HepG2 (cell line): ENCODE measurements around the gene GFPT2. TPM values are rescaled to one million over a fixed set of nuclear protein-coding genes. Genes with fewer than 3 reads are reported as not detected.

Source experiments
- ATAC-seq: fragments of 200-7000 bp; cut with Tn5 transposase; 3 replicates; pipeline ENCODE4 v1.9.1; 2020; ENCODE audit warnings: mild to moderate bottlenecking, moderate library complexity
- BruUV-seq: library from RNA; stranded (reverse); fragments of 400-500 nt; replicated peaks from 2 replicates; lab custom pipeline; 2021; lab: Mats Ljungman, UMichigan
- CTCF ChIA-PET: fragments of 300-600 bp; formaldehyde crosslinking; extraction: SDS; loops from one replicate; lab custom pipeline; 2021; ENCODE audit warnings: low total read pairs, inconsistent platforms, low intra/inter-chr PET ratio; lab: Yijun Ruan, JAX
- POLR2A ChIA-PET: fragments of 350-600 bp; sonication (Branson Sonifier 250); formaldehyde crosslinking; loops from one replicate; lab custom pipeline; 2020; ENCODE audit warnings: antibody characterized with exemption, inconsistent platforms; lab: Yijun Ruan, JAX
- DNase-seq: peaks from one replicate; pipeline ENCODE4 v3.0.0-alpha.2; 2015; ENCODE audit warnings: low spot score
- FAIRE-seq: peaks from 3 replicates; lab custom pipeline; 2011; peaks lifted over from hg19 to GRCh38; lab: Jason Lieb, UNC
- H2AFZ ChIP-seq: one replicate; pipeline ENCODE4 v1.6.1; 2011; ENCODE audit warnings: low read length, inconsistent platforms
- H3K27ac ChIP-seq: fragments of 300-600 bp; 3 replicates; pipeline ENCODE4 v1.8.0; 2011; ENCODE audit warnings: mixed run types, mild to moderate bottlenecking, mixed read lengths, low read length, inconsistent platforms; ENCODE audit not compliant: insufficient read depth; ENCODE audit errors: extremely low read length
- H3K27me3 ChIP-seq, 2 experiments: fragments of 200-600 bp in 1 of 2; 2 replicates in 1 of 2; 3 replicates in 1 of 2; pipeline versions ENCODE4 v1.6.0 to v1.8.0; 2011; ENCODE audit warnings: low read length in 2 of 2, mild to moderate bottlenecking in 2 of 2, moderate library complexity in 2 of 2, inconsistent platforms in 1 of 2; ENCODE audit not compliant: insufficient read depth in 2 of 2, control insufficient read depth in 1 of 2
- H3K36me3 ChIP-seq, 2 experiments: fragments of 200-600 bp in 1 of 2; replicated peaks in 1 of 2; 2 replicates in 1 of 2; 3 replicates in 1 of 2; pipeline versions ENCODE4 v1.5.1 to v1.8.0; 2011; ENCODE audit warnings: low read length in 2 of 2, inconsistent platforms in 1 of 2; ENCODE audit not compliant: insufficient read depth in 2 of 2, control insufficient read depth in 1 of 2
- H3K4me1 ChIP-seq: 2 replicates; pipeline ENCODE4 v1.5.1; 2012; ENCODE audit warnings: low read length, inconsistent platforms; ENCODE audit not compliant: insufficient read depth
- H3K4me2 ChIP-seq: 2 replicates; pipeline ENCODE4 v1.6.0; 2011; ENCODE audit warnings: low read depth, low read length, inconsistent platforms
- H3K4me3 ChIP-seq, 3 experiments: fragments of 200-600 bp in 1 of 3; sonication (generic), shearing (Covaris generic) in 1 of 3; replicated peaks in 1 of 3; 2 replicates each; pipeline ENCODE4 v1.5.1; 2011 to 2016; ENCODE audit warnings: low read length in 3 of 3, inconsistent platforms in 2 of 3, low read depth in 2 of 3, mild to moderate bottlenecking in 2 of 3, control low read depth in 1 of 3, mixed read lengths in 1 of 3; ENCODE audit not compliant: insufficient read depth in 1 of 3
- H3K79me2 ChIP-seq: one replicate; pipeline ENCODE4 v1.6.1; 2011; ENCODE audit warnings: low read length, inconsistent platforms; ENCODE audit not compliant: insufficient read depth
- H3K9ac ChIP-seq: 2 replicates; pipeline ENCODE4 v1.6.0; 2011; ENCODE audit warnings: mild to moderate bottlenecking, low read depth, low read length, inconsistent platforms; ENCODE audit not compliant: insufficient read depth
- H3K9me3 ChIP-seq: 2 replicates; pipeline ENCODE4 v1.5.1; 2012; ENCODE audit warnings: mild to moderate bottlenecking, low read length
- H4K20me1 ChIP-seq: 2 replicates; pipeline ENCODE4 v1.6.0; 2011; ENCODE audit warnings: inconsistent platforms, mild to moderate bottlenecking, low read length, moderate library complexity; ENCODE audit not compliant: insufficient read depth
- ATF1 ChIP-seq: IDR thresholded peaks from 2 replicates; pipeline ENCODE4 v1.6.1; 2016; ENCODE audit warnings: mild to moderate bottlenecking, control low read depth
- ELF4 ChIP-seq: sonication (generic); formaldehyde crosslinking; IDR thresholded peaks from 2 replicates; pipeline ENCODE4 v1.5.0; 2020; ENCODE audit warnings: missing genetic modification reagents, mild to moderate bottlenecking, moderate library complexity, borderline replicate concordance
- GMEB1 ChIP-seq: sonication (generic); formaldehyde crosslinking; IDR thresholded peaks from 2 replicates; pipeline ENCODE4 v1.5.1; 2020; ENCODE audit warnings: missing genetic modification reagents, mild to moderate bottlenecking, borderline replicate concordance
- HOXA3 ChIP-seq: sonication (generic); formaldehyde crosslinking; IDR thresholded peaks from 2 replicates; pipeline ENCODE4 v1.5.0; 2020; ENCODE audit warnings: missing genetic modification reagents
- KLF11 ChIP-seq: IDR thresholded peaks from 2 replicates; pipeline ENCODE4 v1.6.1; 2016; ENCODE audit warnings: missing compliant biosample characterization
- RBFOX2 ChIP-seq: fragments of 200-400 bp; formaldehyde crosslinking; IDR thresholded peaks from 2 replicates; pipeline ENCODE4 v1.6.1; 2017; ENCODE audit warnings: low read depth, mild to moderate bottlenecking, low read length
- RBM39 ChIP-seq: fragments of 200-400 bp; formaldehyde crosslinking; IDR thresholded peaks from one replicate; pipeline ENCODE4 v1.6.1; 2018; ENCODE audit warnings: antibody characterized with exemption, mild to moderate bottlenecking, low read depth, low read length; ENCODE audit not compliant: poor library complexity, severe bottlenecking
- TAF15 ChIP-seq: fragments of 200-400 bp; formaldehyde crosslinking; IDR thresholded peaks from one replicate; pipeline ENCODE4 v1.6.1; 2018; ENCODE audit warnings: mild to moderate bottlenecking, low read depth, low read length; ENCODE audit not compliant: poor library complexity, severe bottlenecking
- THAP9 ChIP-seq: sonication (generic); formaldehyde crosslinking; IDR thresholded peaks from 2 replicates; pipeline ENCODE4; 2020; ENCODE audit warnings: missing genetic modification reagents, mild to moderate bottlenecking, borderline replicate concordance
- ZC3H4 ChIP-seq: sonication (generic); formaldehyde crosslinking; IDR thresholded peaks from 2 replicates; pipeline ENCODE4 v1.4.0; 2020; ENCODE audit warnings: missing genetic modification reagents, borderline replicate concordance
- ZGPAT ChIP-seq: IDR thresholded peaks from 2 replicates; pipeline ENCODE4 v1.6.1; 2016; ENCODE audit warnings: mild to moderate bottlenecking
- ZNF253 ChIP-seq: sonication (generic); formaldehyde crosslinking; IDR thresholded peaks from 2 replicates; pipeline ENCODE4 v1.8.0; 2022; ENCODE audit warnings: mild to moderate bottlenecking, missing genetic modification reagents, borderline replicate concordance
- ZNF3 ChIP-seq: IDR thresholded peaks from 2 replicates; pipeline ENCODE4 v1.7.0; 2017; ENCODE audit warnings: inconsistent platforms
- ZNF556 ChIP-seq: sonication (generic); formaldehyde crosslinking; IDR thresholded peaks from 2 replicates; pipeline ENCODE4 v1.4.0; 2020; ENCODE audit warnings: mild to moderate bottlenecking, missing genetic modification reagents, borderline replicate concordance
- ZNF569 ChIP-seq: sonication (generic); formaldehyde crosslinking; IDR thresholded peaks from 2 replicates; pipeline ENCODE4 v1.5.0; 2020; ENCODE audit warnings: mild to moderate bottlenecking, missing genetic modification reagents, moderate library complexity, borderline replicate concordance
- ZNF766 ChIP-seq: sonication (generic); formaldehyde crosslinking; IDR thresholded peaks from 2 replicates; pipeline ENCODE4 v1.5.0; 2020; ENCODE audit warnings: missing genetic modification reagents, borderline replicate concordance
- ZSCAN9 ChIP-seq: IDR thresholded peaks from 2 replicates; pipeline ENCODE4 v1.6.1; 2016; ENCODE audit warnings: borderline replicate concordance
- WGBS: methylation state at CpG from one replicate; pipeline ENCODE4 v1.1.6; 2017; ENCODE audit warnings: low lambda C conversion rate; 5-methylcytosine and 5-hydroxymethylcytosine counted together
- in situ Hi-C: cut with HindIII; loops from 2 replicates; pipeline ENCODE4 v1.10.0; 2017; ENCODE audit warnings: low pct_unique_long_range_greater_than_20kb; ENCODE audit not compliant: extremely low pct_ligation_motif_present
- intact Hi-C: fragments of 100-400 bp; cut with micrococcal nuclease; formaldehyde crosslinking; loops from one replicate; pipeline ENCODE4 v1.10.0; 2022; ENCODE audit not compliant: unreplicated experiment
- polyA plus RNA-seq, 8 experiments: library from polyadenylated mRNA; depleted of rRNA in 3 of 8; stranded (reverse) in 7 of 8; unstranded in 1 of 8; fragments of >200 nt; fragmentation: Illumina TruSeq in 4 of 8; extraction: Trizol in 4 of 8; gene quantifications; 2 replicates each; pipeline versions ENCODE4 v1.2.1 to v1.2.3, GENCODE V29; 2011 to 2016; ENCODE audit warnings: low read depth in 4 of 8, missing spikeins in 1 of 8, mixed read lengths in 1 of 8; ENCODE audit not compliant: insufficient read depth in 1 of 8
- total RNA-seq, 5 experiments: library from RNA; depleted of rRNA; stranded (reverse); fragments of >200 nt; fragmentation: Illumina TruSeq; extraction: Trizol; gene quantifications; 2 replicates each; pipeline ENCODE4 v1.2.3, GENCODE V29; 2016; ENCODE audit warnings: low read depth in 1 of 5
- TF ChIP-seq, protein P1 (sequence below): sonication (generic); formaldehyde crosslinking; IDR thresholded peaks from 2 replicates; pipeline ENCODE4 v1.5.0; 2020; ENCODE audit warnings: missing genetic modification reagents

The GFPT2 gene
- total and polyA plus RNA-seq, 2 of the 13 experiments (the other 11 are each of a cell fraction or from before 2014, with no cell fraction given), result 0.18 TPM

DNA sequence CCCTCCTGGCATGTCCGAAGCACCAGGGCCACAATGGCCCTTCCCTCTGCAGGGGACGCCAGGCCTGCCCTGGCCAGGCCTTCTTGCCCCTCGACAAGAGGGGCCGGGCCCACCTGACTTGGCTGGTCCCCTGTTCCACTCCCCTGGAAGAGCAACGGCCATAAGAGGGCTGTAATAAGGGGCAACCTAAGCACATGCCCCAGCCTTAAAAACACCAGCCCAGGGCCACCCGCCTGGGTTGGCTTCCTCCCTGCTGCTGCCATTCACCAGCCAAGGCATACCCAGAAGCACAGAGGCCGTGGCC lies 8.5 kb downstream of the GFPT2 start:
- 30% methylated on average over 2 of the region's 7 CpGs for WGBS
- Histone ChIP-seq H3K36me3 (no peaks in the 10 kb centered on the region), H3K79me2 (no peaks in the 10 kb centered on the region), H3K4me3 (no peak overlapping the region), H3K4me1 (no peaks in the 10 kb centered on the region), H2AFZ (no peak overlapping the region), H3K27ac (no peak overlapping the region), H3K9ac (no peak overlapping the region), H3K27me3 (peaks cover 3 to 50% of the 10 kb centered on the region in 2 experiments; a peak in 3 of 5 replicates), H3K4me2 (no peak overlapping the region), H3K9me3 (no peaks in the 10 kb centered on the region), H4K20me1 (no peaks in the 10 kb centered on the region)
- intact Hi-C loops (no loop called here), in situ Hi-C loops (no loop called here)
- ATAC-seq (no peak), DNase-seq (no peak), FAIRE-seq (no peak)
- no TSS peak for BruUV-seq
- TF ChIP-seq ZNF3, result no peak
- no peak for TF ChIP-seq RBFOX2
- TF ChIP-seq KLF11, result no peak
- TF ChIP-seq ZNF253 (CRISPR knock-in tag), result no peak
- no peak for TF ChIP-seq THAP9
- TF ChIP-seq HOXA3, result no peak
- no peak for TF ChIP-seq ZNF556
- no peak for TF ChIP-seq ELF4
- no peak for TF ChIP-seq TAF15
- no peak for TF ChIP-seq ZNF569 (CRISPR knock-in tag)
- no peak for TF ChIP-seq ZC3H4 (CRISPR knock-in tag)
- TF ChIP-seq, protein P1, sequence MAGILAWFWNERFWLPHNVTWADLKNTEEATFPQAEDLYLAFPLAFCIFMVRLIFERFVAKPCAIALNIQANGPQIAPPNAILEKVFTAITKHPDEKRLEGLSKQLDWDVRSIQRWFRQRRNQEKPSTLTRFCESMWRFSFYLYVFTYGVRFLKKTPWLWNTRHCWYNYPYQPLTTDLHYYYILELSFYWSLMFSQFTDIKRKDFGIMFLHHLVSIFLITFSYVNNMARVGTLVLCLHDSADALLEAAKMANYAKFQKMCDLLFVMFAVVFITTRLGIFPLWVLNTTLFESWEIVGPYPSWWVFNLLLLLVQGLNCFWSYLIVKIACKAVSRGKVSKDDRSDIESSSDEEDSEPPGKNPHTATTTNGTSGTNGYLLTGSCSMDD, result no peak
- no peak for TF ChIP-seq RBM39
- TF ChIP-seq ATF1 (CRISPR knock-in tag), result no peak
- TF ChIP-seq ZNF766 (CRISPR knock-in tag), result no peak
- no peak for TF ChIP-seq GMEB1
- no peak for TF ChIP-seq ZGPAT (CRISPR knock-in tag)
- no peak for TF ChIP-seq ZSCAN9 (CRISPR knock-in tag)
- ChIA-PET POLR2A (no interaction called here), CTCF (no interaction called here)
